HG02885 (cell line): Measurements from ENCODE around the gene ABCC11.
A peak's percentile ranks its signal among the peaks of the same experiment; 100 is the strongest.
"Not testable (repeated sequence)": the region's sequence is repeated elsewhere in the genome, so short reads cannot be mapped to it uniquely, and the experiment has no call there.

Experiments
- ATAC-seq: cut with Tn5 transposase; IDR thresholded peaks from one replicate; pipeline ENCODE4 v1.9.1; 2021; ENCODE audit warnings: mild to moderate bottlenecking; ENCODE audit not compliant: unreplicated experiment, poor library complexity

Gene ABCC11

DNA sequence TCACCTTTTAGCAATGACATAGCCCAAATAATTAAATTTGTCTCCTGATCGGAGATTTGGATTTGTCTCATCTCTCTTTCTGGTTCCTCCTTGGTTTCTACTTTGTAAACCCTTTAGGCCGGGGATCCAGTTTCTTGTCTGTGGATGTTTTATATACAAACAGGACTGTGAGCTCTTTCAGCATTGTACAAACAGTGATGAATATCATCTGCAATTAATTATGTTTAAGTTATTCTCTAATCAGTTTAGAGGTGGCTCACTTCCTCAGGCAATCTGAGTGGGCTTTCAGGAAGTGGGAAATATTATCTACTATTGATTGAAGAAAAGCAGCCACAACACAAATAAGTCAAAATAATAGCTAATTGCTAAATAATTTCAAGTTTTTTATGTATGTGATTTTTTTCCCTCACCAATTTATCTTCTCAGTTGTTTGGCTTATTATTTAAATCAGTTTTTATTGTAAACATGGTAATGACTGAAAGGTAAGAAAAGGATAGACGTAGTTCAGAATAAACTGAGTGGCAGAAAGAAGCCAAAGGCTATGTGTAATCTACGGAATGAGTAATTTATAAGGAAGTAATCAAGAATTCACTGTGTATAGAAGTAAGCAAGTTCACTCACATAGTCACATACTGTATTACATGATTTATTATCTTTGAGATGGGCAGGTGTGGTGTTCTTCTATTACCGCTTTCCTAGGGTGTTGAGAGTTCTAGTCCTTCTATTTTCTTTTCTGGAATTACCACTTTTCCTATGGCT, 3.4 kb upstream of the ABCC11 start:
- ATAC-seq, result no peak

DNA sequence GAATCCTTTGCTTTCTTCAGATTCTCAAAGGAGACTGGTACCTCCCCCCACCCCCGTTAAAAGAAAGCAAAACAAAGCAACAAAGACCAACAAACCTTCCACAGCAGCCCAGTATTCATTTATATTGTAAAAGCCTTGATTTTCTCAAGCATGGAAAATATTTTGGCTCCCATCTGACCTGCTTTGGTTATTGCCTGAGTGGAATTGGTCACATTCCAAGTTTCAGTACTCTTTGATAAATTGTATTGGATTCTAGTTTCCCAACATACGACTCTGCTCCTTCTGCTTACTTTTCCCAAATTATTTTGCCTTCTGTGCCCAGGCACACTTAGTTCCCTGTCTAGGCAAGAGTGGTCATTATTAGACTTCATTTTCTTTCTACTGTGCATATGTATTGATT, 1.3 kb downstream of the ABCC11 start:
- no peak for ATAC-seq

DNA sequence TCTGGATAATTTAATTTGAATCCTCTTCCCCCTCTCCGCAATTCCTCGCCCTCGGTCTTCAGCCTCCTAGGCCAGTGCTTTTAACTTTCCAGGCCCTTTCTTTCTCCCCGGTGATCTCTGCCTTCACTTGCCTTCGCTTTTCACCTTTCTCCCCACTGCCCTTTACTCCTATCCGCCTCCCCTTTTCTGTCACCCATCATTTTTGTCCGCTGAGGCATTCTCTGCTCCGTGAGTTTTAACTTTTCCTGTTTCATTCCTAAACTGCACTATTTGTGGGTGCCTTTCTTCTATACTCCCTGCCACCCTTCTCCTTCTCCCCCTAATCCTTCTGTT, 2.5 kb downstream of the ABCC11 start:
- no peak for ATAC-seq

DNA sequence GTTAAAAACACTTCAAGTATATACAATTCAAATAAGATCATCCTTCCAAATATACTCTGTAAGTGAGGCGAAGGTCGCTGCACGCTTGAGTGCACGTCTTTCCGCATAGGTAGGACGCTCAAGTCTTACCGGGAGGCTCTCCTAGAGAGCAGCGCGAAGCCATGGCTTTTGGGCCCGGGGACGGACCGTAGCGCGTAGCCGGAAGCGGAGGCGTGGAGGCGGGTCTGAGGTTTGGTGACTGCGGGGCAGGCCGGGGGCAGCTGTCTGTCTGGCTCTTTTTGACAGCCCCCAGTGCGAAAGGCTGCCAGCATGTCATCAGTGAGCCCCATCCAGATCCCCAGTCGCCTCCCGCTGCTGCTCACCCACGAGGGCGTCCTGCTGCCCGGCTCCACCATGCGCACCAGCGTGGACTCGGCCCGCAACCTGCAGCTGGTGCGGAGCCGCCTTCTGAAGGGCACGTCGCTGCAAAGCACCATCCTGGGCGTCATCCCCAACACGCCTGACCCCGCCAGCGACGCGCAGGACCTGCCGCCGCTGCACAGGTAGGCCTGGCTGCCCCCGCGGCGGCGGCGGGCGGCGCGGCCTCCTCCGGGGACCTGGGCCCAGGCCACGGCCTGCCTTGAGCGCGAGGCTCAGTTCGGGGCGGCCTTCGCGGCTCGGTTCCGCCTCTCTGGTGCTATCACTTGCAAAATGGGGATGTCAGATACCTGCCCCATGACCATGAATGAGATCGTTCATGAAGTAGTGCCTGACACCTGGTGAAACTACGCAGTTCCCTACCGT, 3.1 kb downstream of the ABCC11 start, which contains the start of gene LONP2:
LONP2 (plus strand) TSS at position 221 of the 783 bp plus-strand sequence; CDS start at position 310, 89 bp downstream.
- ATAC-seq, result peak; percentile 96

DNA sequence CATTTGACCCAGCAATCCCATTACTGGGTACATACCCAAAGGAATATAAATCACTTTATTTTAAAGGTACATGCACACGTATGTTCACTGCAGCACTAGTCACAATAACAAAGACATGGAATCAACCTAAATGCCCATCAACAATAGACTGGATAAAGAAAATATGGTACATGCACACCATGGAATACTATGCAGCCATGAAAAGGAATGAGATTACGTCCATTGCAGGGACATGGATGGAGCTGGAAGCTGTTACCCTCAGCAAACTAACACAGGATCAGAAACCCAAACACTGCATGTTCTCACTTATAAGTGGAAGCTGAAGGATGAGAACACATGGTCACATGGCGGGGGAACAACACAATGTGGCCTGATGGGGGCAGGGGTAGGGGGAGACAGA, 7.2 kb downstream of the ABCC11 start:
- ATAC-seq, result not testable (repeated sequence)

DNA sequence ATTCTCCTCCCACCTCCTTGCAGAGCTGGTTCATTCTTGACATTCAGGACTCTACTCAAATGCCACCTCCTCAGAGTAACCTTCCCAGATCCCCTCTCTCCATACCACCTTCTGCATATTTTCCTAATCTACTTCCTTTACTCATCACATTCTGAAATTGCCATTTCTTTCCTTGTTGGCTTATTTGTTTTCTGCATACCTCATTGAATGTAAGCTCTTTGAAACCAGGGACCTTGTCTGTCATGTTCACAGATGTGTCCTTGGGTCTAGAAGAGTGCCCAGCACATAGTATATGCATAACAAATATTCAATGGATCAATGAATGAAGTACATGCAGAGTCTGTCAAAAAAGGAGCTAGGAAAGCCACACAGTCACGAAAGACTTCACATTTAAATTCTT, 11.1 kb downstream of the ABCC11 start:
- no peak for ATAC-seq

DNA sequence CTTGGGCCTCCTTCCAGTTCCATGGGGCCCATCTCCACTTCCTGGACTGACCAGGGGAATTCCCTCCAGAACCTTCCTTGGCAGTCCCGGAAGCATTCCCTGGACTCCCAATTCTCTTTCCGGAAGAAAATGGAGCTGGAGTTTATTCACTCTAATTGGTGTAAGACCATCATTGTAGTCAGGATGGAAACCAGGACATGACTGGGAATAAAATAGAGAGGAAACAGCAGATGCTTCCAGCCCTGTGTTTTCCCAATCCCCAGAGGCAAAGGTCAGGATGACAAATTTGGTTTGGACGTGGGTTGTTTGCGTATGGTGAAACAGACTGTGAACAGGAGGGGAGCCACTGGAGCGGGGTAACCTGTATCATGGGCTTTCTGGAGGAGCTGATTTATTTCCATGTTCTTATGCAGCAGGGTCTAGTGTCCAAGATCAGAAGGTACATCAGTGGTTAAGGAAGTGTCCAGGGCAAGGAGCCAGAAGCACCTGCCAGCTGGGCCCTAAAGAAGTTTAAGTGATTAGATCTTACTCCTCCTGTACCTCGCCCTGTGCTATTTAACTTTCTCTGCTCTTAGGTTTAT, 11.7 kb downstream of the ABCC11 start:
- no peak for ATAC-seq

DNA sequence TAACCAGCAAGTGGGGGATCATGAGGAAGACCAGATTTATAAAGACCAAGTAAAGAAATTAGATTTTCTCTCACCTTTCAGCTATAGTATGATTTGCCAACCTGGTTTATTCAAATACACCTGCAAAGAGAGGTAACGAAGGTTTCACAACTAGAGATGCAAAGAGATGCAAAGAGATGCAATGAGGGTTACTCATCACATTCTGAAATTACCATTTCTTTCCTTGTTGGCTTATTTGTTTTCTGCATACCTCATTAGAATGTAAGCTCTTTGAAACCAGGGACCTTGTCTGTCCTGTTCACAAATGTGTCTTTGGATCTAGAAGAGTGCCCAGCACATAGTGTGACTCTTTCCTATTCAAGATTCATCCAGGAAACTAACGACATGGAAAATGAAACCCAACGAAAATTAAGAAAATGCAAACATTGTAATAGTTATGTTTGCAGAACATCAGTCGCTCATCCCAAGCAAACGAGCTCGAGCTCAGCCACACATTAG, 12.2 kb downstream of the ABCC11 start:
- ATAC-seq, result no peak

DNA sequence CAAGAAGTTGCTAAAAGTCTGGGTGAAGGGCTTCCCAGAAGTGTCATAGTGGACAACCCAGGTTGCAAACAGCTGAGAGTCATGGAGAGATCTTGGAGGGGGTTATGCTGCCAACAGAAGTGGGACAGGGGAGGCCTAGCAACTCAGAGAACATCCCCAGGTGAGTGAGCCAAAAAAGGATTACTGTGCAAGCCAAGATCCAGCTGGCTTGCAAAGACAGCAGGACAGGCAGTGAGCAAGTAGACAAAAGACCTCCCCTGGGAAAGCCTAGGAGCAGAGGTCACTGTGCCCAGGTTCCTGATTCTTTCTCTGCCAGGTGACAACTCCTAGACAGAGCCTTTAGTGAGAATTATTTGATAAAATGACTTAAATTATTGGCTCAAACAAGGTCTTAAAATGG, 12.7 kb downstream of the ABCC11 start:
- no peak for ATAC-seq

DNA sequence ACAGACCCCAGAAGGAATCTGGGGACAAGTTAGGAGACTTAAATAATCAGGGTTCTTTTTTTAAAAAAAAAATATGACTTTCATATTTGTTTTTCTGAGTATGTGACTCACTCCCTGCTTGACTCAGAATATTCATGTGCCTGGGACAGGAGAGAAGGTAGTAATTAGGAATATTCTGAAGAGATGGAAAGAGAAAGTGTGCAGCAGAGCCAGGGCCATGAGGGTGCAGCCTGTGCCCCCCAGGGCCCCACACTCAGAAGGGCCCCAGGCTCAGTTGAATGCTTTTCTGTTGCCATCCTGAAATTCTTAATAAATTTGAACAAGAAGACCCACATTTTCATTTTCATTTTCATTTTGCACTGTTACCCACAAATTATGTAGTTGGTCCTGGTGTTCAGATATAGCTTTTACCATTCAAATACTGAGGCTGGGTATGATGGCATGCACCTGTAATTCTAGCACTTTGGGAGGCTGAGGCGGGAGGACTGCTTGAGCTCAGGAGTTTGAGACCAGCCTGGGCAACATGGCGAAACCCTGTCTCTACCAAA, 14.8 kb downstream of the ABCC11 start:
- ATAC-seq, result no peak

DNA sequence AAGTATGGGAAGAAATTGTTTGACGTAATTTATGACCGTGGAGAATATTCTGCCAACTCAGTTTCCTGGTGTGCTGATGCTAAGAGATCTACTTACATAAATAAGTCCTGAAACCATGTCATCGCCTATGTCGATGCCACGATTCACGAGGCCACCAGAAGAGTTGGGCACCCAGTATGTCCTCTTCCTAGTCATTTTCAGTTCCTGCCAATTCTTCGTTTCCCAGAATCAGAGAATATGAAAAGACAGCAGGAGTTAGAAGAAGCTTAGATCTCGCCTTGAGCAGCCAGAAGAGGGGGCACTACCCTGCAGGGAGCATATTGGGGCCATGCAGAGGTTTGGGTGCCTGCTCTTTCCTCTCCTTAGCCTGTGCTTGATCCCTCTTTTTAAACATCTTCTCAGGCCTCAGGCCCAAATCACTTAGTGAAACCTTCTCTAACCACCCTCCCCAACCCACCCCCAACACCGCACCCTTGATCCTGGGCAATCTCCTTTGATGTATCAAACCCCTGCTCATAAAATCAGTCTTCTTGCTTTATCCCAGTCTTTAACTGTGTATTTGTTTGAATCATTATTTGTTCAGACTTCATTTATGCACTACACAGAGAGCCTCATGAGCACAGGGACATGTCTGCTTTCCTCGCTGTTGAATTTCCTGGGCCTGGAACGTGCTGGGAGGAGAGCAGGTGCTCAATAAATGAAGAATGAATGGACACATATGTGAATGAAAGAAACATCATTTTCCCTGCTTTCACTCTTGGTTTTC, 15.4 kb downstream of the ABCC11 start:
- ATAC-seq, result peak; percentile 69

DNA sequence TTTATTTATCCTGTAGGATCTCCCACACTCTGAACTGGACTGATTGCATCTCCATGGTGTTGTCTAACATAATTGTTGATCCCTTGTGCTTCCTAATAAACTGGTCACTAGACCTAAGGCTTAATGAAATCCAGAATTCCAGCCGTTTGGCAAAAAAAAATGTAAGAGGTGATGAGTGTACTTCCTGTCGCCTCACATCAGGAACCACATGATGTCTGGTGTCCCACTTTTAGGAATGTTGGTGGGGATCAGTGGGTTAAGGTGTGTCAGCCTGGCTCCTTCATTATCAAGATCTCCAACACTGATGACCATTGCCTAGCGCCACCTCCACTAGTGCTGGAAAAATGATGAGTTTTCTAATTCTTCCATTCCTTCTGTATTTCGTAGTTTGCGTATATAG, 21.9 kb downstream of the ABCC11 start:
- ATAC-seq, result no peak

DNA sequence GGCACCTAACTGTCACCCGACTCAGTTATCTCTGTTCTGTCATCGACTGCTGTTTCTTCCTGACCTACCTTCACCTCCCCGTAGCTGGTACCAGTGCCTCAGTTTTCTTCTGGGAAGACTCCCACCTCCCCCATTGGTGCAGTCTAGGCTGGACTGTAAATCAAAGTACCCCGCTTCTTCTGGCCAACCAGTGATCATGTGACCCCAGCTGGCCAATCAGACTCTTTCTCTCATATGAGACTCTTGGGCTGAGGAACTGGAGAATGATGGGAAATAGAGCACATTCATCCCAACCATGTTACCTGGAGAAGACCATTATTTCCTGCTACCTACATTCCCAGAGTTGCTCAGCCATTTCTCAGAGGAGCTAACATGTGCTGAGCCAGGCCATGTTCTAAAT, 23.8 kb downstream of the ABCC11 start:
- ATAC-seq, result no peak

DNA sequence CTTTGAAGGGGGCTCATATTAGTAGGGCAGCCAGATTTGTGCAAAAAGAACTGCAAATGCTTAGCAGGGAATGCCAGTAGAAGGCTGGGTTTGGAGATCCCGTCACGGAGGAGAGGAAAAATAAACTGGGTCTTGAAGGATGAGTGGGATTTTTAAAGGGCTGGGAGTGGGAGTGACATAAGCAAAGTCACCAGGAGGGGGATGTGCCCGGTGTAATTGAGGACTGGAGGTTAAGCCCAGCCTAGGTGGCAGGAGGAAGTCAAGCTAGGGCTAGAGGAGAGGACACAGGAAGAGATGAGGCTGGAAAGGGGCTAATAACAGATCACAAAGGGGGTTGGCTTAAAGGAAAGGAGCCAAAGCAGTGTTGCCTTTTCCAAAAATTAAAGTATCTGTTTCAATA, 26.4 kb downstream of the ABCC11 start:
- no peak for ATAC-seq

DNA sequence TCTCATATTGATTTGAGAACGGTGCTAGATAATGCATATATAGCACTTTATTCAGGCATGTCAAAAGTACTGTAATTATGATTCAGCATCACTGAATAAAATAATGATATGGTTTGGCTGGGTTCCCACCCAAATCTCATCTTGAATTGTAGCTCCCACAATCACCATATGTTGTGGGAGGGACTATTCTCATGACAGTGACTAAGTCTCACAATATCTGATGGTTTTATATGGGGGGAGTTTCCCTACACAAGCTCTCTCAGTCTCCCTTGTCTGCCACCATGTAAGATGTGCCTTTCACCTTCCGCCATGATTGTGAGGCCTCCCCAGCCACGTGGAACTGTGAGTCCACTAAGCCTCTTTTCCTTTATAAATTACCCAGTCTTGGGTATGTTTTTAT, 28.9 kb downstream of the ABCC11 start:
- no peak for ATAC-seq

DNA sequence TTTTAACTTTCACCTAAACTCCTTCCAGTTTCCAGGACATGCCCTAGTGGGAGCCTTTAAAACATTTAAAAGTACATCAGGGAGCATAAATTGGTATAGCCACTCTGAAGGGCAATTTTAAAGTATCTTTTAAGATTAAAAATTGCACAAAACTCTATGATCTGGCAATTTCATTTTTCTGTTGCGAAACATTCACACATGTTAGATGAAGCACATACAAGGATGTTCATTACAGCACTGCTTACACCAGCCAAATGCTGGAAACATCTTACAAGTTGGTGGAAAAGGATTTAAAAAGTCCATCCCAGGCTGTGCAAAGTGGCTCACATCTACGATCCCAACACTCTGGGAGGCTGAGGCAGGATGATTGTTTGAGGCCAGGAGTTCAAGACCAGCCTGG, 29.6 kb downstream of the ABCC11 start:
- no peak for ATAC-seq

DNA sequence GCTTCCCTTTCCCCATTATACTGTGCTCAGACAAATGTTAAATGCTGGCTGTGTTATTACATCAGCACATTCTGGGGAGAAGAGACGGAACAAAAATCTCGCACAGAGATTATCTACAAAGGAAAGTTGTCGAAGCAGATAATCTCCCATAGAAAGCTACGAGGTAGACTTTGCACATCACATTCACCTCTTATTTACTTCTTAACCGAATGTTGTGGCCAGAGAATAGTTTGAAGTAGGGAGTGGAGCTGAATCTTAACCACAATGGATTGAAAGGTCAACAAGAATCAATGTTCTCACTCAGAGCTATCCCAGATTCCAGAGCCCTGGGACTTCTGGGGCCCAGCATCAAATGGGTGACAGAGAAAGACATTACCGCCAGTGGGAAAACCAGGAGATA, 31.6 kb downstream of the ABCC11 start:
- ATAC-seq, result no peak

DNA sequence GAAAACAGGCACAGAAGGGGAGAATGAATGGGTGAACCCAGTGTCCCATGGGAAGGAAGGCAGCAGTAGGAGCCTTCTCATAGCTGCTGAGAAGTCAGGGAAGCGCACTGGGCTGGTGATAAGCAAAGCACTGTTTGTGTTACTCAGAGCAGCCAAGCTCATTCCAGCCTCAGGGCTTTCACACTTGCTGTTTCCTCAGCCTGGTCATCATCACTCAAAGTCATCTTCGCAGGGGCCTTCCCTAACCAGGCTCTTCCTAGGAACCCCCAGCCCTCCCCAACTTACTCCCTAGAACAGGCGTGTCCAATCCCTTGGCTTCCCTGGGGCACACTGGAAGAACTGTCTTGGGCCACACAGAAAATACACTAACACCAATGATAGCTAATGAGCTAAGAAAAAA, 35.3 kb downstream of the ABCC11 start:
- ATAC-seq, result no peak

DNA sequence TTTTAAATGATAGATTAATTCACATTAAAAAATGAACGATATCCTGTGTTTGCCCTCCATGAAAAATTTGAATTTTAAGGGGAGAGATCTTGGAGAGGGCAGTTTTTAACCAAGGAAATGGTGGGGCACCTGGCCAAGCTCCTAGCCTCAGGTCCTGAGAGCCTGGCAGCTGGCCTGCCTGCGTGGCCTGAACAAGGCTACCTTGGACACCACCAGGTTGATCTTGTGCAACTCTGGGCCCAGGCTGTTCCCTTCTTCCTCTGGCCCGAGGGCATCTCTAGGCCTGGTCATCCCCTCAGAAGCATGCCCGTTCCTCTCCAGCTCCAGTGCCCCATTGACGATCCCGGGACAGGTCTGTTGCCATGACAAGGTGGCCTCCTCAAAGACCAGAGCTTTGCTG, 36.6 kb downstream of the ABCC11 start:
- no peak for ATAC-seq

DNA sequence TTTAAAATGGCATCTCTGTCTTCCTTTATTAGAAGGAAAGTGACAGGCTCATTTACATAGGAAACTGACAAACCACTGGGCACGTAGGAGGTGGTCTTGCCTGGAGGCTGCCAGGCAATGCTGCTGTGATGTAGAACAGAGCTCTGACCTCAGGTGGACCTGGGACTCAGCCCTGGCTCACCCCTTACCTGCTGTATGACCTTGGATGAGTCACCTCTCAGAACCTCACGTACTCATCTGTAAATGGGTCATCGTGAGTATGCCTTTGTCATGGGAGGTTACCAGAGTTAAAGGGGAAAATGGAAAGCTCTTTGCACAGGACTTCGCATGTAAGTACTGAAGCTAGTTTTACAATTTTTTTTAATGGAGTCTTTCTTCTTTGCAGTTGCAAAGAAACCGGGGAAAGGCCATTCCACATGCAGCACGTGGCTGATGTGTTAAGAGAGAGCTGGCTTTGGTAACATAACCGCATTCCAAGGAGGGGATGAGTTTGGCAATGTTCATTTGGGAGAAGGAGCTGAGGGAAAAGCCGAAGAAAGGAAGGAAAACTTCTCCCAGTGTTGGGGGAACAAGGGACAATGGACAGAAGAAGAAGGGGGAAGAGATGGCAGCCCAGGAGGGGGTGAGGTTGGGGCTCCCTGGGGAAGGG, 40.6 kb downstream of the ABCC11 start:
- ATAC-seq, result no peak
